MM.1S (cell line): ENCODE data around the gene TECTB.

Experiments
- DNase-seq: peaks from one replicate; pipeline ENCODE4 v3.0.0-alpha.2; 2015
- H2AFZ ChIP-seq: fragments of 300-600 bp; sonication (generic); 2 replicates; pipeline ENCODE4 v1.6.0; 2016; ENCODE audit warnings: antibody characterized with exemption, low read length
- H3F3A ChIP-seq: fragments of 300-600 bp; sonication (generic); 2 replicates; pipeline ENCODE4 v1.6.1; 2016; ENCODE audit warnings: mild to moderate bottlenecking, antibody characterized with exemption, low read length, moderate library complexity, mixed read lengths; ENCODE audit not compliant: insufficient read depth
- H3K27ac ChIP-seq: fragments of 300-600 bp; sonication (generic); 2 replicates; pipeline ENCODE4 v1.5.1; 2016; ENCODE audit warnings: mild to moderate bottlenecking, low read length
- H3K27me3 ChIP-seq: fragments of 300-600 bp; sonication (generic); replicated peaks from 2 replicates; pipeline ENCODE4 v1.6.0; 2016; ENCODE audit warnings: low read length; ENCODE audit not compliant: insufficient read depth
- H3K36me3 ChIP-seq: fragments of 300-600 bp; sonication (generic); replicated peaks from 2 replicates; pipeline ENCODE4 v1.6.1; 2016; ENCODE audit warnings: mild to moderate bottlenecking, low read length, mixed read lengths; ENCODE audit not compliant: insufficient read depth
- H3K4me1 ChIP-seq: fragments of 300-600 bp; sonication (generic); 2 replicates; pipeline ENCODE4 v1.6.1; 2016; ENCODE audit warnings: low read length, mixed read lengths
- H3K4me2 ChIP-seq: fragments of 300-600 bp; sonication (generic); 2 replicates; pipeline ENCODE4 v1.6.0; 2016; ENCODE audit warnings: low read depth, low read length
- H3K4me3 ChIP-seq: fragments of 300-600 bp; sonication (generic); 2 replicates; pipeline ENCODE4 v1.5.1; 2016; ENCODE audit warnings: low read length, mixed read lengths
- H3K79me2 ChIP-seq: fragments of 300-600 bp; sonication (generic); 2 replicates; pipeline ENCODE4 v1.6.1; 2016; ENCODE audit warnings: mixed run types, low read length, mixed read lengths
- H3K9ac ChIP-seq: fragments of 300-600 bp; sonication (generic); 2 replicates; pipeline ENCODE4 v1.6.1; 2016; ENCODE audit warnings: low read length, mixed read lengths
- H3K9me2 ChIP-seq: fragments of 300-600 bp; sonication (generic); replicated peaks from 2 replicates; pipeline ENCODE4 v1.6.1; 2016; ENCODE audit warnings: mild to moderate bottlenecking, low read length, mixed read lengths; ENCODE audit not compliant: insufficient read depth
- H3K9me3 ChIP-seq: fragments of 300-600 bp; sonication (generic); replicated peaks from 2 replicates; pipeline ENCODE4 v1.6.1; 2016; ENCODE audit warnings: mild to moderate bottlenecking, low read length, mixed read lengths; ENCODE audit not compliant: insufficient read depth
- H4K20me1 ChIP-seq: fragments of 300-600 bp; sonication (generic); 2 replicates; pipeline ENCODE4 v1.6.1; 2016; ENCODE audit warnings: mild to moderate bottlenecking, low read length, moderate library complexity, mixed read lengths; ENCODE audit not compliant: insufficient read depth
- CTCF ChIP-seq: fragments of 300-600 bp; sonication (generic); IDR thresholded peaks from 2 replicates; pipeline ENCODE4 v1.5.1; 2016; ENCODE audit warnings: antibody characterized with exemption, low read length, mixed read lengths
- EZH2 ChIP-seq: fragments of 300-600 bp; sonication (generic); optimal IDR thresholded peaks from 2 replicates; pipeline ENCODE3; 2017; ENCODE audit warnings: low read depth, mild to moderate bottlenecking, antibody characterized with exemption, low read length, mixed read lengths
- EZH2phosphoT487 ChIP-seq: fragments of 300-600 bp; sonication (generic); IDR thresholded peaks from 2 replicates; pipeline ENCODE4 v1.6.1; 2018; ENCODE audit warnings: antibody characterized with exemption, low read length

TECTB gene

GRCh38 chr10:112274831-112275230 is 8.4 kb upstream of the TECTB start:
- no peak overlapping the region for H3K9ac ChIP-seq
- H3K27me3 ChIP-seq, result no peaks in the 10 kb centered on the region
- DNase-seq, result no peak
- no peaks in the 10 kb centered on the region for H3K4me1 ChIP-seq
- no peak for TF ChIP-seq EZH2phosphoT487
- no peak for TF ChIP-seq EZH2
- no peak for TF ChIP-seq CTCF
- H3K4me2 ChIP-seq, result no peak overlapping the region
- no peaks in the 10 kb centered on the region for H3K9me2 ChIP-seq
- no peak overlapping the region for H3K4me3 ChIP-seq
- no peaks in the 10 kb centered on the region for H3K79me2 ChIP-seq
- no peak overlapping the region for H2AFZ ChIP-seq
- H3F3A ChIP-seq, result no peaks in the 10 kb centered on the region
- no peaks in the 10 kb centered on the region for H4K20me1 ChIP-seq
- H3K27ac ChIP-seq, result no peak overlapping the region
- H3K36me3 ChIP-seq, result no peaks in the 10 kb centered on the region
- H3K9me3 ChIP-seq, result no peaks in the 10 kb centered on the region

- no peaks in the 10 kb centered on the region for H3K9me3 ChIP-seq
- no peaks in the 10 kb centered on the region for H3K79me2 ChIP-seq
- no peak overlapping the region for H3K4me3 ChIP-seq
- H3K4me1 ChIP-seq, result no peaks in the 10 kb centered on the region
- no peaks in the 10 kb centered on the region for H3K36me3 ChIP-seq
- H3F3A ChIP-seq, result no peaks in the 10 kb centered on the region
- no peak overlapping the region for H3K27ac ChIP-seq
- H3K9me2 ChIP-seq, result no peaks in the 10 kb centered on the region
- no peaks in the 10 kb centered on the region for H3K27me3 ChIP-seq
- no peak overlapping the region for H2AFZ ChIP-seq
- DNase-seq, result no peak
- H3K9ac ChIP-seq, result no peak overlapping the region
- TF ChIP-seq EZH2phosphoT487 (no peak), CTCF (no peak), EZH2 (no peak)
- no peaks in the 10 kb centered on the region for H4K20me1 ChIP-seq
- H3K4me2 ChIP-seq, result no peak overlapping the region
These were observed 7.5 kb upstream of the TECTB start for GRCh38 chr10:112275512-112276245.

- no peak overlapping the region for H3K4me3 ChIP-seq
- no peak overlapping the region for H3K4me2 ChIP-seq
- H4K20me1 ChIP-seq, result no peaks in the 10 kb centered on the region
- no peaks in the 10 kb centered on the region for H3K9me2 ChIP-seq
- H3K27me3 ChIP-seq, result no peaks in the 10 kb centered on the region
- no peak overlapping the region for H3K27ac ChIP-seq
- DNase-seq, result no peak
- H3K9me3 ChIP-seq, result no peaks in the 10 kb centered on the region
- no peaks in the 10 kb centered on the region for H3F3A ChIP-seq
- no peak overlapping the region for H3K9ac ChIP-seq
- H3K79me2 ChIP-seq, result no peaks in the 10 kb centered on the region
- no peak overlapping the region for H2AFZ ChIP-seq
- no peaks in the 10 kb centered on the region for H3K36me3 ChIP-seq
- TF ChIP-seq CTCF (no peak), EZH2 (no peak), EZH2phosphoT487 (no peak)
- H3K4me1 ChIP-seq, result no peaks in the 10 kb centered on the region
These were observed 4.3 kb upstream of the TECTB start for GRCh38 chr10:112278871-112279270.
